ENCODE results near the gene AGO4.
"Not testable (repeated sequence)": the region's sequence is repeated elsewhere in the genome, so short reads cannot be mapped to it uniquely, and the experiment has no call there.

The AGO4 gene

DNA sequence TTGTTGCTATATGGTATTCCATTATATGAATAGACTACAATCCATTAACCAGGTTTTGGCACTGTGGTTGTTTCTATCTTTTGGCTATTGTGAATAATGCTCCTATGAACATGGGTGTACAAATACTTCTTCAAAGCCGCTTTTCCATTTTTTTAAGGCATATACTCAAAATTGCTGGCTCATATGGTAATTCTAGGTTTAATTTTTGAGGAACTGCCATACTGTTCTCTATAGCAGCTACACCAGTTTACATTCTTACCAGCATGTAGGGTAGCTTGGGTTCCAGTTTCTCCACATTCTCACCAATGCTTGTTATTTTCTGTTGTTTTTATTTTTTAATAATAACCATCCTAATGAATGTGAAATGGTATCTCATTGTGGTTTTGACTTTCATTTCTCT, 55.3 kb downstream of the AGO4 start:
- in situ Hi-C loops (cut with MboI; ENCODE audit: low sequenced_read_pairs): no loop called here

DNA sequence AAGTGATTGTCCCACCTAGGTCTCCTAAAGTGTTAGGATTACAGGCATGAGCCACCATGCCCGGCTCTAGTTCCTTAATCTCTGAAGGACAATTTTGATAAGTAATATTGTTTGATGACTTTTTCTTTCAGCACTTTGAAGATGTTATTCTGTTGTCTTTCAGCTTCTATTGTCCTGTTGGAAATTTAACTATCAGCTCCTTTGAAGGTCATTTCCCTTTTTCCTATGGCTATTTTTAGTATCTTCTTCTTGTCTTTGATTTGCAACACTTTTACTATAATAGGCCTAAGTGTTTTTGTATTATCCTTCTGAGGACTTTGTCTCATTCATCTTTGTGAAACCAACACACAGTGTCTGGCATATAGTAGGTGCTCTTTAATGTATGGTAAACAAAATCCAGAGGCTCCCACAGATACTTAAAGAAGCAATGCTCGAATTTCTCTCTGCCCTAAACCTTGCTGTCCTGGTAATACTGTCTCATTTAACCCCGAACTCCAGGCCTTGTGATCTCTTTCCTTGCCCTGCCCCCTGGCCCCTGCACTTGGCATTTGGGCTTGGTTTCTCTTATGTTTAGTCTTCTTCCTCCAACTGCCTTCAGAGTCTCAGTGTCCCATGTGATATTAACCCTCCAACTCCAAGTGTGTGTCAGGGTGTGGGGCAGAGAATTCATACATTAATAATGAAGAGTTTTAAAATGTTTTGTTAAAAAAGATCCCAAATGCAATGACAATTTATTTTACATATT, 56.2 kb downstream of the AGO4 start:
- in situ Hi-C loops (cut with MboI; ENCODE audit: low sequenced_read_pairs): no loop called here

DNA sequence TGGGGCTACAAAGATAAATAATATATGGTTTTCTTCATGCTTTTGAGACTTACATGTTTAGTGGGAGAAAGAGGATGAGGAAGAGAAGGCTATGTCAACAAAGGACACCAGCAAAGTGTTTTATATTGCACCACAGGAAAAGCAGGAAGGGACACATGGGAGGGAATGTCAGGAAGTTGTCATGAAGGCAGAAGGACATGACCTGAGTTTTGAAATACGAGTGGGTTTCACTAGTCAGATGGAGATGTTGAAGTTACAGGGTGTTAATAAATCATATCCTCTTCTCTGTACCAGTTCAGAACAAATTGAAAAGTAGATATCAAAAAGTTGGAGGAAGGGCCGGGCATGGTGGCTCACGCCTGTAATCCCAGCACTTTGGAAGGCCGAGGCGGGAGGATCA, 57.0 kb downstream of the AGO4 start:
- in situ Hi-C loops (cut with MboI; ENCODE audit: low sequenced_read_pairs): no loop called here

DNA sequence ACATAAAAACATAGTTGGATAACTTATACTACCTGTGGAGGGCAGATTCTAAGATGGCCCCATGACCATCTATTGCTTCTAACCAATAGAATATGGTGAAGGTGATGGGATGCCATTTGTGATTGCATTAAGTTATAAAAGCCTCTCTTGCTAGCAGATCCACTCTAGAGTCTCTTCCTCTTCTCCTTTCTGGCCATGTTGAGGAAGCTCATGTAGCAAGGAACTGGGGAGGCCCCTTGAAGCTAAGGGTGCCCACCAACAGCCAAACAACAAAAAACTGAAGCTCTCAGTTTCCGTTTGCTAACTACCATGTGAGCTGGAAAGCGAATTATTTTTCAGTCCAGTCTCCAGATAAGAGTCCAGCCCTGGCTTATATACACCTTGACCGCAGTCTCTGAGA, 59.2 kb downstream of the AGO4 start:
- in situ Hi-C loops (cut with MboI; ENCODE audit: low sequenced_read_pairs): no loop called here

DNA sequence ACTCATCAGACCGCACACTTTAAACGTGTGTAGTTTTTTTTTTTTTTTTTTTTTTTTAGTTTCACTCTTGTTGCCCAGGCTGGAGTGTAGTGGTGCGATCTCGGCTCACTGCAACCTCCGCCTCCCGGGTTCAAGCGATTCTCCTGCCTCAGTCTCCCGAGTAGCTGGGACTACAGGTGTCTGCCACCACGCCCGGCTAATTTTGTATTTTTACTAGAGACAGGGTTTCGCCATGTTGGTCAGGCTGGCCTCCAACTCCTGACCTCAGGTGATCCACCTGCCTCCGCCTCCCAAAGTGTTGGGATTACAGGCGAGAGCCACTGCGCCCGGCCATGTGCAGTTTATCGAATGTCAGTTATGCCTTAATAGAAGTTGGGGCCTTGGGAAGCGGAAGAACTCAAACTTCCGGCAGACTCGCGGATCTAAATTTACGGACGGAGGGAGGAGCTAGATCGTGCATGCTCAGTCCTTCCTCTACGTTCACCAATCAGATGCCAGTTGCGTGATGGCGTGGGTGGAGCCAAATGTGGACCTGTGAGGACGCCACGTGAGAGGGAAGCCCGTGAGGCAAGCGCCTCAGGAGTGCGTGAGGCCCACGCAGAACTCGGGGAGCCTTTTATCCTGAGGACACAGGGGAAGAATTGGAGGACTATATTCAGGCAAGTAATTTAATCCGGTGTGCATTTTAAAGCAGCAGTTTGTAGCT, 61.6 kb downstream of the AGO4 start:
- in situ Hi-C loops (cut with MboI; ENCODE audit: low sequenced_read_pairs): not testable (repeated sequence)

DNA sequence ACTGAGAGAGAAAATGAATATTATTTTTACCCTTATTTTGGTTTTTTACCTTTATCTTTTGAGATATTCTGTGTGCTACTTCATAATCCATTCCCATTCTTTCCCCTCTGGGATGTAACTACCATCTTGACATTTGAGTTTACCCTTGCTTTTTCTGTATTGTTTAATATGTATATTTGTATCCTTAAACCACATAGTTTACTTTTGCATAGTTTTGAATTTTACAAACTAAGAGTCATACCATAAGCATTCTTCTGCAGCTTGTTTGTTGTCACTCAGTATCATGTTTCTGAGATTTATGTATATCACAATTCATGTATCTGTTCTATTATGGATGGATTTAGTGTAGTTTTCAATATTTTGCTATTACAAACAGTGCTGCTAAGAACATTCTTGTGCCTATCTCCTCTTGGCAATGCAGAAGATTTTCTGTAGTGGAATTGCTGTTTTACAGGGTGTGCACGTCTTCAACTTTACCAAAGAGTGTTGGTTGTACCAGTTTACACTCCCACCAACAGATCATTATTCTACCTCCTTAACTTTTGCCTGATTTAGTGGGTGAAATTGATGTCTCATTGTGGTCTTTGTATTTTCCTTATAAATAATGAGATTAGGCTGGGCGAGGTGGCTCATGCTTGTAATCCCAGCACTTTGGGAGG, 63.0 kb downstream of the AGO4 start:
- in situ Hi-C loops (cut with MboI; ENCODE audit: low sequenced_read_pairs): no loop called here

DNA sequence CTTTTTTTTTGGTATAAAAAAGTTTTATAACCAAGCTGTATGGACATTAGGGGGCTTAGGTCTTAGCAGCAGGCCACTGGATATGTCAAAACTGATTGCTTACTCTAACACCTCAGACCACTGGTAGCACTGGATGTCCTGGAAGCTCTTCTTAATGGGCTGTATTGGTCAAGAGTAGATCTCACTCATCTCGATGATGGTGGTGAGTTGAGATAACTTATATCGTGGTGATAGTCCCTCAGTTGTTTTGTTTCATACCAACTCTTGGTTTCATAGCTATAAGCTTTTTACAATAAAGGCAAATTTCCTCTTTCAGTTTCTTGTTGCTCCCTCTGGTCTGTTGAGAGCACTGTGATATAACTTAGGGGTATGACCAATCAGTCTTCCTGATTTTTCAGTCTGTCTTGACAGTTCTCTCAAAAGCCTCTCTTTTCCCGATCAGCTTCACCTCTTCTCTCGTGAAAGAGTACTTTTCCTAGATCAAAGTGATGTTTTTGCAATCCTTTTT, 65.5 kb downstream of the AGO4 start:
- in situ Hi-C loops (cut with MboI; ENCODE audit: low sequenced_read_pairs): no loop called here

DNA sequence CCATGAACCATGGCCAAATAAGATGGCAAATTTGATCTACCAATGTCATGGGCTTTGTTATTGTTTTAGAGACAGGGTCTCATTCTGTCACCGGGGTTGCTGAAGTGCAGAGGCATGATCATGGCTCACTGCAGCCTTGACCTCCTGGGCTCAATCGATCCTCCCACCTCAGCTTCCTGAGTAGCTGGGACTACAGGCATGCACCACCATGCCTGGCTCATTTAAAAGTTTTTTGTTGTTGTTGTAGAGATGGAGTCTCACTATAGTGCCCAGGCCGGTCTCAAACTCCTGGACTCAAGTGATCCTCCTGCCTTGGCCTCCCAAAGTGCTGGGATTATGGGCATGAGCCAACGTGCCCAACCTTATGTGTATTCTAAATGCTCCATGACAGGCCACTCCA, 66.3 kb downstream of the AGO4 start:
- in situ Hi-C loops (cut with MboI; ENCODE audit: low sequenced_read_pairs): not testable (repeated sequence)

DNA sequence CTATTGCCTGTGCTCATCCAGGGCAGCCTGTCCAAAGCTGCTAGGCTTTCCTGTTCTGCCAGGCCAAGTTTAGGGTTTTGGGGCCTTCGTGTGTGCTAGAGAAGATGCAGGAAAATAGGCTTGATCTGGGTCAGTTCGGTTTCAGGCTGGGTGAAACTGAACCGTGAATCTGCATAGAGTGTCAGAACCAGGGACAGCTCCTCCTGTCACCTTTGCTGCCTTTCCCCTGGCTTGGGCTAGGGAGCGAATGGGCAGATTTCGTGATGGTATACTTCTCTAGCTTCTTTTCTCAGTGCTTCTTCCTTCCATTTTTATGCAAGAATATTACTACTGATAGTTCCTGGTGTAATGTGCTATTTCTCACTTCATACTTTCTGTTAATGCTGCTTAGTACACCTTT, 69.2 kb downstream of the AGO4 start:
- in situ Hi-C loops (cut with MboI; ENCODE audit: low sequenced_read_pairs): no loop called here

DNA sequence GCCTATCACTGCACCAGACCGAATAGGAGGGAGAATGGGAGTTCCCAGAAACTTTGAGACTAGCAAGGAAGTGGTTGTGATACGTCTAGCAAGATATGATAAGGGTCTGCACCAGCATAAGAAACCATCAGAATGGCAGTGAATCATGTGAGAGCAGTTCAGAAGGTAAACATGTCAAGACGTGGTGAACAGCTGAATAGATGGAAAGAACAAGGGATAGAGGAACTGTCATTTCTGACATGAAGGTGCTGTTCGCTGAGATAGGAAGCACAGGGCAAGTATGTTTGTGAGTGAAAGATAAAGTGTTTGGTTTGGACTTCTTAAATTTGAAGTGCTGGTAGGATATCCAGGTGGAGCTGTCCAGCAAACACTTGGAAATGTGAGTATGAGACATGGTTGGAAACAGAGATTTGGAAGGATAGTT, 74.0 kb downstream of the AGO4 start:
- in situ Hi-C loops (cut with MboI; ENCODE audit: low sequenced_read_pairs): no loop called here

DNA sequence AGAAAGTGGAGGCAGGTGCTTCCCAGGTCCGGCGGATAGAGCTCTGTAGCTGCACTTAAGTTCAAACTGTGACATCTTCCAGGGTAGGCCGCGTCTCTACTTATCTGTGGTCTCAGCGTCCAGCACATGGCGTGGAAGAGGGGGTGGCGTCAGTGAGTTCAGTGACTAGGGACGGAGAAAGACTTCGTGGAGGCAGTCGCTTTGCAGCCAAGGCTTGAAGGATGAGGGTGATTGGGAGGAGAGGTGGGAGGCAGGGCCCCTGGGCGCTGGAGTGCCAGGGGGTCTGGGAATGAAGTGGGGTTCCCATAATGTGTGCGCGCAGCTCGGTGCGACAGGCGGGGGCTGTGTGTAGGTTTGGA, 74.7 kb downstream of the AGO4 start:
- in situ Hi-C loops (cut with MboI; ENCODE audit: low sequenced_read_pairs): no loop called here

DNA sequence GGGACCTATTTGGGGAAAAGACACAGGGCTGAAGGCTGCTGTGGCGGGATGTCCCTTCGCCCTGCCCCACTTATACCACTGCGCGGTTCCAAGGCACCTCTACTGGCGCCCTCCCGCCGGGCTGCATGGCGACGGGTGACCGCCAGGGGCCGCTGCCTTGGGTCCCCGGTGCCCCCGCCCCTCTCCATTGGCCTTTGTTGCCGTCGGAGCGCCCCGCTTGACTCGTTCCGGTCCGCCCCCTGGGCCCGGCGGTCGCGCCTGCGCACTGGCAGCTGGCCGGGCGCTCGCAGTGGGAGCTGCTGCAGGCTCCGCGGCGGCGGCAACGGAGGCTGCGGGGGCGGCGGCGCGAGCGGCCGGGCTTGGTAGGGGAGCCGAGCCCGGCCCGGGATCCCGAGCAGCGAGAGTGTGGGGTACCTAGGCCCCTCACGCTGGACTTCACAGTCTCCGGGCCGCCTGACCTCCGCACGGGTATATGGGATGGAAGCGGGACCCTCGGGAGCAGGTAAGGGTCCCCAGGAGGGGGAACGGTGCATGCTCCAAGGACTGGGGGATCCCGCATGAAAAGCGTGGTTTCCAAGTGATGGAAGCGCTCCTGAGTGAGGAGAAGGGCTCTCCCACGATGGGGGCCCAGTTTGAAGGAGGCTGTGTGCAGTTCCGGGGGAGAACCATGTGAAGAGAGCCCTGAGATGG, 75.3 kb downstream of the AGO4 start, which contains the start of gene AGO1:
AGO1 (plus strand) TSS at position 265 of the 690 bp plus-strand sequence; CDS start at position 478, 213 bp downstream.
- in situ Hi-C loops (cut with MboI; ENCODE audit: low sequenced_read_pairs): no loop called here

DNA sequence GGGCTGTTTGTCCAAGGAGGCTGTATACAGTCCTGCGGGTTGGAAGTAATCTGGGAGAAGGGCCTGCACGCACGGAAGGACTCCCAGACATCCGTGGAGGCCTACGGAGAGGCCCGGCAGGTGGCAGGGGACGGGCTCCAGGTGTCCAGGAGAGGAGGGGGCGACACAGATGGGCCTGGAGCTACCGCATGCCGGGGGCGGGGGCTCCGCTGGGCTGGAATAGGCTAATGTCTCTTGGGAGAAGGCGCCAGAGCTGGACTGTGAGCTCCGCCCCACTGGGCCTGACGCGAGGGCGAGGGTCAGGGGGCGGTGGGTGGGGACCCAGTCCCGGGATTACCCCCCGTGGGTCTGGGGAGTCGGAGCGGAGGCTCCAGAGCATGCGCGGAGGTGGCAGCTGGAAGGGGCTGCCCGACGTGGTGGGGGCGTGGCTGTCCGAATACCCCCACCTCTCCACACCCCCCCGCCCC, 75.9 kb downstream of the AGO4 start:
- in situ Hi-C loops (cut with MboI; ENCODE audit: low sequenced_read_pairs): no loop called here

DNA sequence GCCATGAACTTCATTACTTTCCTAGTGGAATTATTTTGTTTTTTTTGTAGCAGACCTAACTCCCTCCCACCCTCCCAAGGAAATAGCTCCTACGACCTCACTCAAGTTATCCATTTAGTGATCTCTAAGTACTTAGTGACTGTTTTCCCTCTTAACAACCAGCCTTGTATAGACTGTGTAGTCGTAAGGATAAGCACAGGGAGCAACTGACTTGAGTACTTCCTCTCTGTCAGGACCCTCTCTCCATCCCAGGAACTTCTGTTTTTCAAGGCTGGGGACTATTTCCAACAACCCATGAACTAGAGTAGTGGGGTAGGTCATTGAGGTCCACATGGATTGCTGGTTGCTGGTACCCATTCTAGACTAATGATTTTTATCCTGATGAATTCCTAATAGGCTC, 77.1 kb downstream of the AGO4 start:
- in situ Hi-C loops (cut with MboI; ENCODE audit: low sequenced_read_pairs): no loop called here

DNA sequence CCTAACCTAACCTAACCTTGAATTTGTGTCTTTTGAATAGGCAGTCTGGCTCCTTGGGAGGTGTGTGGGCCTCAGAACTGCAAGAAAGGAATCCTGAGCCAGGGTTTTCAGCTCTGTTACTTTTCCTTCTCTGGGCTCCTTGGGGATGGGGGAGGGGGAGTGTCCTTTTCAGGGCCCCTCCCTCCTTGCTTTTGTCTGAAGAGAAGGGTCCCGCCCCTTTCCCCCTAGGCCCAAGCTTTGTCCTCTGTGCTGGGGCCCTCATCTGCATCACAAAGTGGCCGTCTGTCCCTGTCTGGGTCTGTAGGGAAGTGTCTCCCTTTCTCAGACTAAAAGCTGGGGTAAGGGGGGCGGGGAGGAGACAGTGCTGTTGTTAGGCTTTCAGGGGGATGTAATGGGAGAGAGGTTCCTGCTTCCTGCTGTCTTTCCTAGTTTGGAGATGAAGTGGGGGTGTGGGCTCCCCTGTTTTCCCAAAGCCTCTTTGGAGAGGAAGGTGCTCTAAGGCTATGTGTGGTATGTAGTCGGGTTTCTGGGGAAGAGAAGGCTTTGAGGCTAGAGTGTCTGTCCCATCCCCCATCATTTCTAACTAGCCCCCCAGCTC, 78.2 kb downstream of the AGO4 start:
- in situ Hi-C loops (cut with MboI; ENCODE audit: low sequenced_read_pairs): no loop called here

DNA sequence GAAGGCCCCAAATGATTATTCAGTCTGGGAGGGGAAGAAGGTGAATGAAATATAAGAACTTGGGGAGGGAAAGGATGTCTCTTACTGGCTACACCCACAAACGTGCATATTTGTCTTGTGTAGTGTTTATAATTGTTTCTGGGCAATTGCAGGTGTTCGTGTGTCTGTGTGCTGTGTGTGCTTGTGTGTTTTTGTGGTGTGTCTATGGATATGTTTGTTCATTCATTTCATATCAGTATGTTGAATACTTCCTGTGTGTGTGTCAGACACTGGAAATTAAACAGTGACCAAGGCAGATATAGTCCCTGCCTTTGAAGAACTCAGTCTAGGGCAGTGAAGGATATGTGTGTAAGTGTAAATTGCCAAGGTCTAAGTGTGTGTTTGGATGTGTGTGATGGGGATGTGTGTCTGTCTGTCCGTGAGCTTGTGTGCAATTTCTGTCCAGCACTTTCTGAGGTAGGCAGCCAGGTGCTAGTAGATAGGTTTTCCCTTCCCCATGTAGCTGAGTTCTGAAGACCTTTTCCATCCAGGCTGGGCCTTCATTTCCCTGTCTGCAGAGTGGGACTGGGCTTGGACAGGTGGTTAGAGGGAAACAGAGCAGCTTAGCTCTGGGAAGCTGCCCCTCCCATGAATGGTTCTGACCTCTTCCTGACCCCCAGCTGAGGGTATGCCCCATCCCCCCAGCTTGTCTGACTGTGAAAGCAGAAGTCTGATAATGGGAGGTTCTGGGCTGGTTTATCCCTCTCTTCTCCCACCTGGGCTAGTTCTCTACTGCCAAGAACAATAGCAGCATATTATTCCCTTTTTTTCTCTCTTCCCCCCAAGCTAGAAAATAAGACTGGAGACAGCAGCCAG, 79.0 kb downstream of the AGO4 start:
- in situ Hi-C loops (cut with MboI; ENCODE audit: low sequenced_read_pairs): no loop called here

DNA sequence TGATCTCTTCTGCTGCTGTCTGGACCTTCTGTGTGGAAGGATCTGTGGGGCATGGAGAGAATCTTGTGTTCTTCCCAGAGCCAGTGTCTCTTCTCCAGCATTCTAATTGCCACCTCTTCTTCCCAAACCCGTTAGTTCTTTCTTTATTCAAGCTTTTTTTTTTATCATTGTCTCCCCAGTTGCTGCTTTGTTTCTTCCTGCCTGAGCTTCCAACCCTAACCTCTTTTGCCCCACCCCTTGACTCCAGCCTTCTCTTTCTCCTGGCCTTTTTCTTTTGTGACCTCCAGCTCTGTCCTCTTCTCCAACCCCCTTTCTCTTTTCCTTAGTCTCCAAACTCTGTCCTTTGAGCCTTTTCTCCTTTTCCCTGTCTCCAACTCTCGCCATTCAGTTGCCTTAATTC, 79.7 kb downstream of the AGO4 start:
- in situ Hi-C loops (cut with MboI; ENCODE audit: low sequenced_read_pairs): no loop called here

DNA sequence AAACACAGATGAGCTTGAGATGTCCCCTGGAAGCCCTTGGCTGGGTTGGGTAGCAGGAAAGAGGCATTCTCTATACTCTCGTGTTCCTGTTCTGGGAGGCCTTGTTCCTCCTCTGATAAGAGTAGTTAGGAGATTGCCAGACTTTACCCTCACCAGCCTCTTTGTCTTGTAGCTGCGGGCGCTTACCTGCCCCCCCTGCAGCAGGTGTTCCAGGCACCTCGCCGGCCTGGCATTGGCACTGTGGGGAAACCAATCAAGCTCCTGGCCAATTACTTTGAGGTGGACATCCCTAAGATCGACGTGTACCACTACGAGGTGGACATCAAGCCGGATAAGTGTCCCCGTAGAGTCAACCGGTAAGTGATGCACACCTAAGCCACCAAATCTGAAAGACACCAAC, 80.4 kb downstream of the AGO4 start:
- in situ Hi-C loops (cut with MboI; ENCODE audit: low sequenced_read_pairs): no loop called here

DNA sequence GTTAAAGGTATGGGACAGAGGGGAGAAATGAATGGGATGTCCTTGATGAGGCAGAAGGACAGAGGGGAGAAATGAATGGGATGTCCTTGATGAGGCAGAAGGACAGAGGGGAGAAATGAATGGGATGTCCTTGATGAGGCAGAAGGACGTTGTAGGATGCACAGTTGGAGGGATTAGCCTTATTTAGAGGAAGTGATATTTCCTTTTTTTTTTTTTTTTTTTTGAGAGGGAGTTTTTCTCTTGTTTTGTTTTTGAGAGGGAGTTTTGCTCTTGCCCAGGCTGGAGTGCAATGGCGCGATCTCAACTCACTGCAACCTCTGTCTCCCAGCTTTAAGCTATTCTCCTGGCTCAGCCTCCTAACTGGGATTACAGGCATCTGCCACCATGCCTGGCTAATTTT, 81.2 kb downstream of the AGO4 start:
- in situ Hi-C loops (cut with MboI; ENCODE audit: low sequenced_read_pairs): not testable (repeated sequence)

All from HL-60/S4 treated with phorbol 12-myristate 13-acetate at 8.2 ng/mL for 4 days and 3 days (cell line).